ENCODE measurements around the gene FANCE. TPM values are rescaled to one million over a fixed set of nuclear protein-coding genes. Genes with fewer than 3 reads are reported as not detected.

FANCE gene
- total and polyA plus RNA-seq, 9 donors = 5.3 to 12.2 (median 9.1) TPM

GRCh38 chr6:35488517-35488862 is 36.4 kb downstream of the FANCE start:
- H3K9me3 ChIP-seq = no peaks in the 10 kb centered on the region
- peaks cover 49% of the 10 kb centered on the region for H3K4me1 ChIP-seq (ENCODE audit: insufficient read depth)
- DNase-seq = peak in 1 of 5 donors; percentile 30
- H3K27me3 ChIP-seq = no peaks in the 10 kb centered on the region
- H3K4me3 ChIP-seq = no peak overlapping the region
- intact Hi-C loops (cut with DNase I) = no loop called here
- 63 to 65% (median 64%) methylated on average over 9 of the region's 9 CpGs for WGBS, 3 donors
- no peak for TF ChIP-seq EP300 (IDR thresholded peaks at IDR 0.05)
- TF ChIP-seq CTCF (IDR thresholded peaks at IDR 0.05) = no peak
- no peak for TF ChIP-seq POLR2A (IDR thresholded peaks at IDR 0.05)
- H3K27ac ChIP-seq = peak overlapping the region; percentile 86 to 98
- H3K36me3 ChIP-seq = no peaks in the 10 kb centered on the region

DNA sequence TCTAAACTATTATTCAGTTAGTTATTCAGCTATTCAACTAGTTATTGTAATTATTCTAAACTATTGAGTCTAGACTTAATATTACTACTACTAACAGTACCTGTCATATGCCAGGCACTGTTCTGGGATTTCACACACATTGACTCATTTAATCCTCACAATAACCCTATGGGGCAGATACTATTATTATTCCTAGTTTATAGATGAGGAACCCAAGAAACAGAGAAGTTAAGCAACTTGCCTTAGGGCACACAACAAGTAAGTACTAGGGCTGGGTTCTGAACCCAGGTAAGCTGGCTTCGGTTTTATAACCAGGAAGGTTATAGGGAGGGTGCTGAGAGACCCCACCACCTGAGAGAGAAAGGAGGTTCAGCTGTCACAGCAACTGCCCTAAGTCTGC is 36.9 kb downstream of the FANCE start:
- Histone ChIP-seq H3K27me3 (no peaks in the 10 kb centered on the region), H3K27ac (peak overlapping the region; percentile 74 to 98), H3K36me3 (no peaks in the 10 kb centered on the region), H3K4me1 (ENCODE audit: insufficient read depth) (peaks cover 51% of the 10 kb centered on the region), H3K4me3 (no peak overlapping the region), H3K9me3 (no peaks in the 10 kb centered on the region)
- no peak for TF ChIP-seq EP300 (IDR thresholded peaks at IDR 0.05)
- TF ChIP-seq POLR2A (IDR thresholded peaks at IDR 0.05) = no peak
- no peak for TF ChIP-seq CTCF (IDR thresholded peaks at IDR 0.05)
- intact Hi-C loops (cut with DNase I) = no loop called here
- WGBS, 3 donors = 73 to 96% (median 80%) methylated on average over 1 of the region's 1 CpG
- DNase-seq = no peak

GRCh38 chr6:35489995-35490791 is 38.1 kb downstream of the FANCE start:
- peak; percentile 90 to 93 (median 92) for DNase-seq
- Histone ChIP-seq H3K4me3 (peak overlapping the region; percentile 32), H3K9me3 (no peaks in the 10 kb centered on the region), H3K36me3 (no peaks in the 10 kb centered on the region), H3K27ac (peak overlapping the region; percentile 74 to 98), H3K4me1 (ENCODE audit: insufficient read depth) (peaks cover 56% of the 10 kb centered on the region), H3K27me3 (no peaks in the 10 kb centered on the region)
- intact Hi-C loops (cut with DNase I) = loop anchor here in 1 of 4 donors (10.0 kb wide), 2 partner anchors 105 to 245 kb away; partner anchors contain the start of gene ARMC12
- no peak for TF ChIP-seq EP300 (IDR thresholded peaks at IDR 0.05)
- no peak for TF ChIP-seq CTCF (IDR thresholded peaks at IDR 0.05)
- TF ChIP-seq POLR2A (IDR thresholded peaks at IDR 0.05) = no peak
- WGBS, 3 donors = 3 to 8% (median 4%) methylated on average over 26 to 28 of the region's 28 CpGs

DNA sequence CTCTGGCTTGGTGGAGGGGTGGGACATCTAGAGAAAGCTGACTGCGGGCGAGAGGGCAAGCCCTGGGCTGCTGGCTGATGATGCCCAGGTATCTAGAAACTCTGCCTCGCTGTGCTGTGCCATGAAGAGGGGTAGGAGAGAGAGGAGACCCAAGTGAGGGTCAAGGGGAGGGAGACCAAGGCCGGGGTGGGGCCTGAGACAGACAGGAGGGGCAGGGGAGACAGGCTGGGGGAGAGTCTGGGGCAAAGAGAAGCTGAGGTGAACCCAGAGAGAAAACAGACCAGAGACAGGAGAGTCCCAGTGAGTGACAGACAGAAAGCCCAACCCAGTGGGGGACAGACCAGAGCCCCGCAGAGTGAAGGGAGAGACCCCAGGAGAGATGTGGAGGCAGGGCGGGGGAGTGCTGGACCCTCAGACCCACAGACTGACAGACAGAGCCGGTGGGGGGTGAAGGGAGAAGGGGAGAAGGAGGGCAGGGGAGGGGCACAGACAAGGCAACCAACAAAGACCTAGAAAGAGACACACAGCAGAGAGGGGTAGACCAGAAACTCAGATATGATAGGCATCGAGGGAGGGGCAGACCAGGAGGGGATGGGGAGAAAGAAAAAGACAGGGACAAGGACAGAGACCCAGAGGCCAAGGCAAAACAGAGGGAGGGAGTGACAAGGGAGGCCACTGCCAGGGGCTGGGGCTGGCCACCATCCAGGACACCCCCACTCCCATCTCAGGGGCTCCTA is 38.9 kb downstream of the FANCE start:
- 34 to 43% (median 34%) methylated on average over 8 of the region's 8 CpGs for WGBS, 3 donors
- Histone ChIP-seq H3K27me3 (no peaks in the 10 kb centered on the region), H3K27ac (peak overlapping the region; percentile 74 to 98), H3K4me1 (ENCODE audit: insufficient read depth) (peaks cover 50% of the 10 kb centered on the region), H3K9me3 (no peaks in the 10 kb centered on the region), H3K36me3 (no peaks in the 10 kb centered on the region), H3K4me3 (peak overlapping the region; percentile 32)
- no peak for TF ChIP-seq EP300 (IDR thresholded peaks at IDR 0.05)
- no peak for TF ChIP-seq CTCF (IDR thresholded peaks at IDR 0.05)
- no peak for TF ChIP-seq POLR2A (IDR thresholded peaks at IDR 0.05)
- intact Hi-C loops (cut with DNase I) = loop anchor here in 1 of 4 donors (10.0 kb wide), 2 partner anchors 104 to 244 kb away; partner anchors contain the start of gene ARMC12
- peak in 1 of 5 donors; percentile 48 for DNase-seq
